ENCODE measurements around the gene MORN1.

Gene MORN1

DNA sequence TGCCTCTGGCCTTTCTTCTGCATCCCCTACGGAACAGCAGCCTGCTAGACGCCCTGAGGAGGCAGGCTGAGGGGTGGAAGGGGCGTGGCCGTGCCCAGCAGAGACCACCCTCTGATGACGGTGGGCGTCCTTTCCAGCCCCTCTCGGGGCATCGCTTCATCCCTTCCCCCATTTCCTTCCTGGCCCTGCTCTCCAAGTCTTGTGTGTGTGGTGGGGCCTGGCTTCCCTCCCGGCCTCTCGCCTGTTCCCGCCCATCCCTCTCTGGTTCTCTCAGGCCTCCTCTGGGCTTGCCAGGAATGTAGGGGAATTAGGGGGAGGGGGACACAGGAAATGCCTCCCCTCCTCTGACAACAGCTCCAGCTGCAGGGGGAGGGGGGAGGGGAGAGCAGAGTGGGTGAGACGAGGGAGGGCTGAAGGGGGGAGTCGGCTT is 112.1 kb downstream of the MORN1 start:
- Histone ChIP-seq H4K20me1 (ENCODE audit: low read depth, low read length) (no peaks in the 10 kb centered on the region), H3K79me2 (ENCODE audit: insufficient read depth, low read length) (no peaks in the 10 kb centered on the region), H2AFZ (ENCODE audit: low read depth, low read length, severe bottlenecking) (no peak overlapping the region), H3K4me2 (ENCODE audit: low read depth, low read length, poor library complexity, severe bottlenecking) (no peak overlapping the region), H3F3A (ENCODE audit: insufficient read depth) (no peaks in the 10 kb centered on the region), H3K27ac (ENCODE audit: low read depth, low read length) (no peak overlapping the region), H3K9me2 (replicated peaks; ENCODE audit: insufficient read depth, low read length) (no peaks in the 10 kb centered on the region), H3K9ac (ENCODE audit: low read length) (no peak overlapping the region), H3K27me3 (ENCODE audit: low read length) (no peaks in the 10 kb centered on the region), H3K36me3 (ENCODE audit: low read length) (no peaks in the 10 kb centered on the region), H3K4me3 (ENCODE audit: insufficient read depth, low read length, poor library complexity, severe bottlenecking) (no peak overlapping the region), H3K9me3 (ENCODE audit: insufficient read depth, low read length) (no peaks in the 10 kb centered on the region)
- TF ChIP-seq EZH2phosphoT487 (conservative IDR thresholded peaks at IDR 0.05; ENCODE audit: low read length) (no peak), CTCF (IDR thresholded peaks at IDR 0.05; ENCODE audit: insufficient read depth, low read length, poor library complexity, severe bottlenecking) (no peak)

DNA sequence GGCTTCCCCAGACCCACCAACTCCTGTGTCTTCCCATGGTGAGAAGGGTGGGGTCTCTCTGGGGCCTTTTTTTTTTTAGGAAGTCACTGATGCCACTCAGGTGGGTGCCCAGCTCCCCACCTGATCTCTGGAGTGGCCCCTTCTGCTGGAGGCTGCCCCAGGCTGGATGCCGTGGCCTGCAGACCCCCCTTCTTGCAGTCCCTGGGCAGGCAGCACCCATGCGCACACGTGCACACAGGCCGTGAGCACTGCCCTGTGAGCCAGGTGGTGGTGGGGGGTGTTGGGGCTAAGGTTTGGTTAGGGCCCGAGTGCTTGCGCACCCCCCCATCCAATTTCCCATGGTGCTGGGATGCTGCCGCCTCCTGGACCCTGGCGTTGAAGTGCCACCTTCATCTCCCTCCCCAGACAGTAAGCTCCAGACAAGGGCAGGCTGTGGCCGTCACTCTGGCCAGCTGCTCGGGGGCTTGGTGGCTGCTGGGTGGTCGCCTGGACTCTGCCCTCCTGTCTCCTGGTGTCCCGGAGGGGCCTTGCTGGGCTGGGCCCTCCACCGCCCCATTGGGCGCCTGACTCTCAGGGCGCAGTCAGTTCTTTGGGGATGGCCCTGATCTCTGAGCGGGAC is 112.7 kb downstream of the MORN1 start:
- no peak overlapping the region for H2AFZ ChIP-seq (ENCODE audit: low read depth, low read length, severe bottlenecking)
- no peaks in the 10 kb centered on the region for H4K20me1 ChIP-seq (ENCODE audit: low read depth, low read length)
- no peak overlapping the region for H3K4me2 ChIP-seq (ENCODE audit: low read depth, low read length, poor library complexity, severe bottlenecking)
- no peak overlapping the region for H3K27ac ChIP-seq (ENCODE audit: low read depth, low read length)
- H3K79me2 ChIP-seq (ENCODE audit: insufficient read depth, low read length) = no peaks in the 10 kb centered on the region
- H3F3A ChIP-seq (ENCODE audit: insufficient read depth) = no peaks in the 10 kb centered on the region
- no peaks in the 10 kb centered on the region for H3K9me3 ChIP-seq (ENCODE audit: insufficient read depth, low read length)
- no peaks in the 10 kb centered on the region for H3K27me3 ChIP-seq (ENCODE audit: low read length)
- no peak overlapping the region for H3K9ac ChIP-seq (ENCODE audit: low read length)
- H3K9me2 ChIP-seq (replicated peaks; ENCODE audit: insufficient read depth, low read length) = no peaks in the 10 kb centered on the region
- no peaks in the 10 kb centered on the region for H3K36me3 ChIP-seq (ENCODE audit: low read length)
- TF ChIP-seq EZH2phosphoT487 (conservative IDR thresholded peaks at IDR 0.05; ENCODE audit: low read length) (no peak), CTCF (IDR thresholded peaks at IDR 0.05; ENCODE audit: insufficient read depth, low read length, poor library complexity, severe bottlenecking) (no peak)
- H3K4me3 ChIP-seq (ENCODE audit: insufficient read depth, low read length, poor library complexity, severe bottlenecking) = no peak overlapping the region

- no peak for TF ChIP-seq EZH2phosphoT487 (conservative IDR thresholded peaks at IDR 0.05; ENCODE audit: low read length)
- TF ChIP-seq CTCF (IDR thresholded peaks at IDR 0.05; ENCODE audit: insufficient read depth, low read length, poor library complexity, severe bottlenecking) = no peak
- no peaks in the 10 kb centered on the region for H3K36me3 ChIP-seq (ENCODE audit: low read length)
- no peak overlapping the region for H2AFZ ChIP-seq (ENCODE audit: low read depth, low read length, severe bottlenecking)
- no peaks in the 10 kb centered on the region for H3K79me2 ChIP-seq (ENCODE audit: insufficient read depth, low read length)
- no peak overlapping the region for H3K27ac ChIP-seq (ENCODE audit: low read depth, low read length)
- H3K4me3 ChIP-seq (ENCODE audit: insufficient read depth, low read length, poor library complexity, severe bottlenecking) = no peak overlapping the region
- no peak overlapping the region for H3K9ac ChIP-seq (ENCODE audit: low read length)
- no peaks in the 10 kb centered on the region for H3K9me2 ChIP-seq (replicated peaks; ENCODE audit: insufficient read depth, low read length)
- H4K20me1 ChIP-seq (ENCODE audit: low read depth, low read length) = no peaks in the 10 kb centered on the region
- no peaks in the 10 kb centered on the region for H3F3A ChIP-seq (ENCODE audit: insufficient read depth)
- no peak overlapping the region for H3K4me2 ChIP-seq (ENCODE audit: low read depth, low read length, poor library complexity, severe bottlenecking)
- H3K27me3 ChIP-seq (ENCODE audit: low read length) = no peaks in the 10 kb centered on the region
- no peaks in the 10 kb centered on the region for H3K9me3 ChIP-seq (ENCODE audit: insufficient read depth, low read length)
Measured at GRCh38 chr1:2277741-2278488, 113.4 kb downstream of the MORN1 start.
